Endothelial cell (in vitro differentiated cells): ENCODE data around the gene PATJ. TPM values are rescaled to one million over a fixed set of nuclear protein-coding genes. Genes with fewer than 3 reads are reported as not detected.
A peak's percentile ranks its signal among the peaks of the same experiment; 100 is the strongest.
"Not testable (repeated sequence)": the region's sequence is repeated elsewhere in the genome, so short reads cannot be mapped to it uniquely, and the experiment has no call there.

Source experiments
- DNase-seq: peaks from one replicate; pipeline ENCODE4 v3.0.0; 2021; ENCODE audit warnings: low spot score
- H3K27ac Mint-ChIP-seq: one replicate; pipeline ENCODE4 v1.8.0; 2021; ENCODE audit warnings: mixed read lengths, inconsistent platforms; ENCODE audit not compliant: unreplicated experiment
- H3K27me3 Mint-ChIP-seq: one replicate; pipeline ENCODE4 v1.8.0; 2021; ENCODE audit warnings: mild to moderate bottlenecking, moderate library complexity, mixed read lengths, inconsistent platforms; ENCODE audit not compliant: unreplicated experiment
- H3K36me3 Mint-ChIP-seq: one replicate; pipeline ENCODE4 v1.8.0; 2021; ENCODE audit warnings: mild to moderate bottlenecking, low read depth, mixed read lengths, inconsistent platforms; ENCODE audit not compliant: unreplicated experiment
- H3K4me1 Mint-ChIP-seq: one replicate; pipeline ENCODE4 v1.8.0; 2021; ENCODE audit warnings: mild to moderate bottlenecking, mixed read lengths, inconsistent platforms; ENCODE audit not compliant: unreplicated experiment
- H3K4me3 Mint-ChIP-seq: one replicate; pipeline ENCODE4 v1.8.0; 2021; ENCODE audit warnings: mild to moderate bottlenecking, mixed read lengths, inconsistent platforms; ENCODE audit not compliant: unreplicated experiment
- H3K9me3 Mint-ChIP-seq: one replicate; pipeline ENCODE4 v1.8.0; 2021; ENCODE audit warnings: mixed read lengths, inconsistent platforms; ENCODE audit not compliant: unreplicated experiment
- CTCF ChIP-seq: fragments of 200-600 bp; sonication (generic); IDR thresholded peaks from one replicate; pipeline ENCODE4 v1.5.0; 2021; ENCODE audit warnings: antibody characterized with exemption; ENCODE audit not compliant: unreplicated experiment
- total RNA-seq: library from RNA; stranded (reverse); fragmentation: NEBNext Ultra II Directional; extraction: Animal tissue kit (Norgen Biotek cat#: 25700); gene quantifications from one replicate; pipeline ENCODE4 v1.2.1, GENCODE V29; 2021; ENCODE audit not compliant: unreplicated experiment

PATJ gene
- total RNA-seq, 1 donor from 2014 or later = 13.9 TPM

GRCh38 chr1:61869691-61870109 is 127.4 kb downstream of the PATJ start:
- H3K9me3 Mint-ChIP-seq = no peaks in the 10 kb centered on the region
- H3K4me3 Mint-ChIP-seq = no peak overlapping the region
- H3K27me3 Mint-ChIP-seq = no peaks in the 10 kb centered on the region
- no peak for DNase-seq
- peaks cover 7% of the 10 kb centered on the region for H3K36me3 Mint-ChIP-seq
- H3K4me1 Mint-ChIP-seq = no peaks in the 10 kb centered on the region
- H3K27ac Mint-ChIP-seq = no peak overlapping the region
- no peak for TF ChIP-seq CTCF

- H3K27ac Mint-ChIP-seq = no peak overlapping the region
- H3K4me3 Mint-ChIP-seq = no peak overlapping the region
- H3K36me3 Mint-ChIP-seq = peaks cover 7% of the 10 kb centered on the region
Measured at GRCh38 chr1:61872206-61872605, 129.9 kb downstream of the PATJ start.

GRCh38 chr1:61873581-61873980 is 131.3 kb downstream of the PATJ start:
- Mint-ChIP-seq H3K27ac (peak overlapping the region; percentile 67), H3K9me3 (no peaks in the 10 kb centered on the region), H3K36me3 (peaks cover 7% of the 10 kb centered on the region), H3K4me1 (no peaks in the 10 kb centered on the region), H3K4me3 (peak overlapping the region; percentile 45), H3K27me3 (no peaks in the 10 kb centered on the region)
- no peak for DNase-seq
- no peak for TF ChIP-seq CTCF

More at GRCh38 chr1:61872206-61872605, 129.9 kb downstream of the PATJ start:
- Mint-ChIP-seq H3K4me1 (no peaks in the 10 kb centered on the region), H3K27me3 (no peaks in the 10 kb centered on the region), H3K9me3 (no peaks in the 10 kb centered on the region)
- DNase-seq = no peak
- no peak for TF ChIP-seq CTCF

GRCh38 chr1:61873994-61874393 is 131.7 kb downstream of the PATJ start:
- no peak for TF ChIP-seq CTCF
- Mint-ChIP-seq H3K4me3 (no peak overlapping the region), H3K27ac (no peak overlapping the region), H3K36me3 (peaks cover 4% of the 10 kb centered on the region), H3K9me3 (no peaks in the 10 kb centered on the region), H3K27me3 (no peaks in the 10 kb centered on the region), H3K4me1 (no peaks in the 10 kb centered on the region)
- no peak for DNase-seq

- Mint-ChIP-seq H3K9me3 (no peaks in the 10 kb centered on the region), H3K27me3 (no peaks in the 10 kb centered on the region), H3K36me3 (peaks cover 4% of the 10 kb centered on the region)
Measured at GRCh38 chr1:61875198-61875597, 132.9 kb downstream of the PATJ start.

GRCh38 chr1:61879887-61880474 is 137.7 kb downstream of the PATJ start:
- H3K4me1 Mint-ChIP-seq, H3K4me3 Mint-ChIP-seq, H3K27ac Mint-ChIP-seq: not testable (repeated sequence)

More at GRCh38 chr1:61875198-61875597, 132.9 kb downstream of the PATJ start:
- H3K4me3 Mint-ChIP-seq = no peak overlapping the region
- no peak for TF ChIP-seq CTCF
- no peaks in the 10 kb centered on the region for H3K4me1 Mint-ChIP-seq
- H3K27ac Mint-ChIP-seq = no peak overlapping the region
- DNase-seq = no peak

More at GRCh38 chr1:61879887-61880474, 137.7 kb downstream of the PATJ start:
- H3K27me3 Mint-ChIP-seq, DNase-seq, H3K9me3 Mint-ChIP-seq, H3K36me3 Mint-ChIP-seq: not testable (repeated sequence)
